HUES64 (cell line): Measurements from ENCODE around the gene TMEFF1.
"Not testable (repeated sequence)": the region's sequence is repeated elsewhere in the genome, so short reads cannot be mapped to it uniquely, and the experiment has no call there.

ENCODE experiments used
- H3K27ac ChIP-seq: 2 replicates; pipeline ENCODE4 v1.7.0; 2013; ENCODE audit warnings: low read depth, low read length, inconsistent platforms
- H3K27me3 ChIP-seq: 2 replicates; pipeline ENCODE4 v1.6.1; 2013; ENCODE audit warnings: mild to moderate bottlenecking, low read length; ENCODE audit not compliant: insufficient read depth
- H3K36me3 ChIP-seq: 2 replicates; pipeline ENCODE4 v1.6.1; 2013; ENCODE audit warnings: mild to moderate bottlenecking, low read length; ENCODE audit not compliant: insufficient read depth
- H3K4me1 ChIP-seq: 2 replicates; pipeline ENCODE4 v1.6.1; 2013; ENCODE audit warnings: mild to moderate bottlenecking, low read length, moderate library complexity; ENCODE audit not compliant: insufficient read depth
- H3K4me3 ChIP-seq: 2 replicates; pipeline ENCODE4 v1.5.1; 2013; ENCODE audit warnings: mild to moderate bottlenecking, low read length, moderate library complexity
- H3K9ac ChIP-seq: 2 replicates; pipeline ENCODE4 v1.6.1; 2013; ENCODE audit warnings: mild to moderate bottlenecking, low read depth, low read length
- H3K9me3 ChIP-seq: 2 replicates; pipeline ENCODE4 v1.6.1; 2013; ENCODE audit warnings: low read depth, low read length; ENCODE audit not compliant: insufficient read depth
- WGBS: fragments of 150-250, 120-280 bp; methylation state at CpG from one replicate; pipeline ENCODE4 v1.1.7; 2013; ENCODE audit warnings: missing lambda C conversion rate; 5-methylcytosine and 5-hydroxymethylcytosine counted together

TMEFF1 gene

GRCh38 chr9:100437860-100438805, 34.8 kb upstream of the TMEFF1 start:
- Histone ChIP-seq H3K9me3 (no peaks in the 10 kb centered on the region), H3K4me3 (no peak overlapping the region), H3K27me3 (no peaks in the 10 kb centered on the region), H3K9ac (no peak overlapping the region), H3K27ac (no peak overlapping the region), H3K4me1 (peaks cover 7% of the 10 kb centered on the region; the same call in 1 of the 2 replicates), H3K36me3 (peaks cover 4% of the 10 kb centered on the region; the same call in 1 of the 2 replicates)
- WGBS = no CpG with 5 or more reads among the region's 1 CpG

GRCh38 chr9:100440071-100440470, 32.9 kb upstream of the TMEFF1 start:
- Histone ChIP-seq H3K4me3 (no peak overlapping the region), H3K27me3 (no peaks in the 10 kb centered on the region), H3K36me3 (peaks cover 16% of the 10 kb centered on the region), H3K4me1 (peaks cover 9% of the 10 kb centered on the region; the same call in 1 of the 2 replicates), H3K9ac (no peak overlapping the region), H3K27ac (no peak overlapping the region), H3K9me3 (no peaks in the 10 kb centered on the region)
- WGBS = 96% methylated on average over 3 of the region's 3 CpGs

- WGBS = 96% methylated on average over 4 of the region's 5 CpGs
- H3K36me3 ChIP-seq = peaks cover 20% of the 10 kb centered on the region
- not testable (repeated sequence) for H3K9ac ChIP-seq, H3K27me3 ChIP-seq, H3K27ac ChIP-seq, H3K4me1 ChIP-seq, H3K4me3 ChIP-seq, H3K9me3 ChIP-seq
These were observed 32.5 kb upstream of the TMEFF1 start for GRCh38 chr9:100440487-100440886.

GRCh38 chr9:100441911-100442361, 31.0 kb upstream of the TMEFF1 start:
- no peak overlapping the region for H3K9ac ChIP-seq
- no peaks in the 10 kb centered on the region for H3K27me3 ChIP-seq
- H3K4me3 ChIP-seq = no peak overlapping the region
- H3K4me1 ChIP-seq = peaks cover 12% of the 10 kb centered on the region
- peaks cover 26% of the 10 kb centered on the region for H3K36me3 ChIP-seq
- WGBS = 89% methylated on average over 19 of the region's 19 CpGs
- H3K9me3 ChIP-seq = no peaks in the 10 kb centered on the region
- no peak overlapping the region for H3K27ac ChIP-seq

GRCh38 chr9:100443781-100444768, 28.9 kb upstream of the TMEFF1 start:
- 84% methylated on average over 4 of the region's 4 CpGs for WGBS

GRCh38 chr9:100445161-100445902, 27.6 kb upstream of the TMEFF1 start:
- H3K36me3 ChIP-seq = peaks cover 36% of the 10 kb centered on the region
- no CpG with 5 or more reads among the region's 1 CpG for WGBS
- no peak overlapping the region for H3K4me3 ChIP-seq

More at GRCh38 chr9:100443781-100444768, 28.9 kb upstream of the TMEFF1 start:
- Histone ChIP-seq H3K27ac (no peak overlapping the region), H3K27me3 (no peaks in the 10 kb centered on the region), H3K36me3 (peaks cover 34% of the 10 kb centered on the region), H3K9me3 (no peaks in the 10 kb centered on the region), H3K9ac (no peak overlapping the region), H3K4me1 (peaks cover 19% of the 10 kb centered on the region), H3K4me3 (no peak overlapping the region)

GRCh38 chr9:100445903-100446549, 26.9 kb upstream of the TMEFF1 start:
- H3K36me3 ChIP-seq = peaks cover 43% of the 10 kb centered on the region

More at GRCh38 chr9:100445161-100445902, 27.6 kb upstream of the TMEFF1 start:
- Histone ChIP-seq H3K27ac (no peak overlapping the region), H3K4me1 (peaks cover 19% of the 10 kb centered on the region), H3K9me3 (no peaks in the 10 kb centered on the region), H3K27me3 (no peaks in the 10 kb centered on the region), H3K9ac (no peak overlapping the region)

GRCh38 chr9:100447041-100447440, 25.9 kb upstream of the TMEFF1 start:
- no peaks in the 10 kb centered on the region for H3K27me3 ChIP-seq
- no peaks in the 10 kb centered on the region for H3K9me3 ChIP-seq
- no peak overlapping the region for H3K9ac ChIP-seq
- no peak overlapping the region for H3K4me3 ChIP-seq
- peaks cover 15% of the 10 kb centered on the region for H3K4me1 ChIP-seq
- H3K36me3 ChIP-seq = peaks cover 53% of the 10 kb centered on the region
- H3K27ac ChIP-seq = peak overlapping the region; percentile 9

More at GRCh38 chr9:100445903-100446549, 26.9 kb upstream of the TMEFF1 start:
- no peak overlapping the region for H3K27ac ChIP-seq
- WGBS = 94% methylated on average over 2 of the region's 5 CpGs
- H3K27me3 ChIP-seq = no peaks in the 10 kb centered on the region
- H3K9ac ChIP-seq = no peak overlapping the region
- no peaks in the 10 kb centered on the region for H3K9me3 ChIP-seq
- H3K4me1 ChIP-seq = peaks cover 19% of the 10 kb centered on the region
- no peak overlapping the region for H3K4me3 ChIP-seq

- 96% methylated on average over 2 of the region's 2 CpGs for WGBS
- H3K36me3 ChIP-seq = peaks cover 60% of the 10 kb centered on the region
- no peak overlapping the region for H3K27ac ChIP-seq
- H3K4me1 ChIP-seq = peaks cover 12% of the 10 kb centered on the region
- no peaks in the 10 kb centered on the region for H3K9me3 ChIP-seq
- no peaks in the 10 kb centered on the region for H3K27me3 ChIP-seq
- H3K9ac ChIP-seq = no peak overlapping the region
- no peak overlapping the region for H3K4me3 ChIP-seq
These were observed 24.7 kb upstream of the TMEFF1 start for GRCh38 chr9:100448266-100448665.

GRCh38 chr9:100449420-100449819, 23.5 kb upstream of the TMEFF1 start:
- H3K36me3 ChIP-seq = peaks cover 64% of the 10 kb centered on the region
- H3K4me1 ChIP-seq = peaks cover 10% of the 10 kb centered on the region
- no peak overlapping the region for H3K9ac ChIP-seq
- H3K27me3 ChIP-seq = no peaks in the 10 kb centered on the region
- H3K9me3 ChIP-seq = no peaks in the 10 kb centered on the region
- H3K27ac ChIP-seq = no peak overlapping the region
- no peak overlapping the region for H3K4me3 ChIP-seq
- 95% methylated on average over 2 of the region's 2 CpGs for WGBS
